Measurements from ENCODE around the gene PDZRN4.

Gene PDZRN4

DNA sequence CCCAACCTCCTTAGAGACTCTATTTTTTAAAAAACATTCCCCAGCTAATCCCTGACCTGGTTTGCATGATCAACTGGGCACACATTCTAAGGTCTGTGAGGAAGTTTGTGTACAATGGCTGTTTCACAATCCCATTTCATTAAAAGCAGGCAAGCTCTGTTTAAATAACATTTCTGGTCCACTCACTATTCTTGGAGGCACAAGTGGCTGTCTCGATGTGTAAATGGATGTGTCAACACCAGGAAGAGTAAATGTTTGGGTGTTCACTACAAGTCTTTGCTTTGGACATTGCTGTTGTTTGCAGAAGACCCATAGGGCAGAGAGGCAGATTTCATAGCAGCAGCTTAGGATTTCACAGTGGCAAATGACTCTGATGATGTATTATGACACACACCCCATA, 98.3 kb downstream of the PDZRN4 start:
- no peaks in the 10 kb centered on the region for H3K36me3 ChIP-seq (ENCODE audit: insufficient read depth, insufficient read length, low read length)
- H3K4me3 ChIP-seq (ENCODE audit: insufficient read length, low read depth), result no peak overlapping the region
- H3K9me3 ChIP-seq (ENCODE audit: insufficient read depth, low read length), result no peaks in the 10 kb centered on the region
- no peaks in the 10 kb centered on the region for H3K4me1 ChIP-seq (ENCODE audit: insufficient read depth, insufficient read length)
- H3K27me3 ChIP-seq (ENCODE audit: insufficient read depth, insufficient read length), result no peaks in the 10 kb centered on the region
- no peak for TF ChIP-seq ZNF274 (IDR thresholded peaks at IDR 0.05; ENCODE audit: low read depth, low read length)
- no peak for TF ChIP-seq YY1 (IDR thresholded peaks at IDR 0.05; ENCODE audit: insufficient read depth, insufficient read length)
- TF ChIP-seq SUZ12 (IDR thresholded peaks at IDR 0.05; ENCODE audit: extremely low read depth, insufficient read depth, insufficient read length), result no peak
- no peak for DNase-seq (ENCODE audit: low read depth, low spot score)
- H3K9ac ChIP-seq (ENCODE audit: insufficient read length, low read depth), result no peak overlapping the region

DNA sequence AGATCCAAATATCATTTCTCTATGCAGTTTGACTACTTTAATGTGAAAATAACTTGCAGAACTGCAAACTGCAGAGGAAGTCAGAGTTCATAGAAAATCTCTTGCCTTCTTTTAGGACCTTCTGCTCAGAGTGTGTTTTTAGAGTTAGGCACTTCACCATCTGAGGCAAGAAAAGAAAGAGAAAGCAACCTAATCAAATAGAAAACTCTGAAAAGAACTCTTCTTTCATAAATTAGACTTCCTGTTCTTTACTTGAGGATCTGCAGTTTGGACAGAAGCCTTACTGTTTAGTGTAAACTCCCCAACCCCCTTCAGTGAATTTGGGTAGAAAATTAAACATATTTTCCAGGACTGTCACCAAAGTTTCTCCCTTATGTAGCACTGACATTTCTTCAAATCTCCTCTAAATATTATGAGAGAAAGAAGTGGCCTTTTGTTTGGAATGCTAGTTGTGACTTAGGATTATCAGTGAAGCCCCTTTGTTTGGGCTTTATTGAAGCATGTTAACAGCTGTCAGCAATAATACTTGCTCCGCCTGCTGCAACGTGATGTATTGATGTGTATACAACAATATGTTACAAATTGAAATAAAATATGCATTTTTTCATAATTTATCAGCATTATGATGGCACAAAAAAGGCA, 99.5 kb downstream of the PDZRN4 start:
- Histone ChIP-seq H3K4me1 (ENCODE audit: insufficient read depth, insufficient read length) (no peaks in the 10 kb centered on the region), H3K9me3 (ENCODE audit: insufficient read depth, low read length) (no peaks in the 10 kb centered on the region), H3K36me3 (ENCODE audit: insufficient read depth, insufficient read length, low read length) (no peaks in the 10 kb centered on the region), H3K4me3 (ENCODE audit: insufficient read length, low read depth) (no peak overlapping the region), H3K9ac (ENCODE audit: insufficient read length, low read depth) (no peak overlapping the region), H3K27me3 (ENCODE audit: insufficient read depth, insufficient read length) (no peaks in the 10 kb centered on the region)
- TF ChIP-seq SUZ12 (IDR thresholded peaks at IDR 0.05; ENCODE audit: extremely low read depth, insufficient read depth, insufficient read length), result no peak
- no peak for TF ChIP-seq YY1 (IDR thresholded peaks at IDR 0.05; ENCODE audit: insufficient read depth, insufficient read length)
- no peak for TF ChIP-seq ZNF274 (IDR thresholded peaks at IDR 0.05; ENCODE audit: low read depth, low read length)
- DNase-seq (ENCODE audit: low read depth, low spot score), result no peak

DNA sequence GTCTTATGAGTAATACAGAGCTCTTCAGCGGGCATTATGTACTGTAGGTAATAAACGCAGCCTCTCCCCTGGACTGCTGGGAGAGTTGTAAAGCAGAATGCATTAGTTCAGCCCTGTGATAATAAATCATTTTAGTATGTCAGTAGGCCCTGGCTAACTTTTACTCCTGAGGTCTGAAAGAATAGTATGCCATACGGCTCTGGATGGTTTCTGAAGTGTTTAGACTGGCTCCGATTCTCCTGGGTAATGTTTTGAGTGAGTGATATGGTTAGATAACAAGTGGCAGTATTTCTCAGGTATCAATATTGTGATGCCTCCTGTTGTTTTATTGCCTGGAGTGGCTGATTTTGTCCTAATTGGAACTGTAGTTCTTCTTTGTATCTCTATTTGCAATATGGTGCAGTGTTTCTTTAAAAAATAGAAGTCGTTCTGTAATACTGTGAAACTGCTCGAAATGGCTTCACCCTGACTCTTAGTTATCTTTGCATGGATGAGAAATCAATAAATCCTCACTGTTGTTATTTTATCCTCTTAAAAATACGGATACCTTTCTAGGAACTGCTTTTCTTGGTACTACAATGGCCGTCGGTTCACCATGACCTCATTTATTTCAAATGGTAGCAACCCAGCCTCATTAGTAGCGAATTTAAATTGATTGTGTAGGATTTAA, 100.2 kb downstream of the PDZRN4 start:
- Histone ChIP-seq H3K9ac (ENCODE audit: insufficient read length, low read depth) (no peak overlapping the region), H3K9me3 (ENCODE audit: insufficient read depth, low read length) (no peaks in the 10 kb centered on the region), H3K36me3 (ENCODE audit: insufficient read depth, insufficient read length, low read length) (no peaks in the 10 kb centered on the region), H3K27me3 (ENCODE audit: insufficient read depth, insufficient read length) (no peaks in the 10 kb centered on the region), H3K4me3 (ENCODE audit: insufficient read length, low read depth) (no peak overlapping the region), H3K4me1 (ENCODE audit: insufficient read depth, insufficient read length) (no peaks in the 10 kb centered on the region)
- no peak for DNase-seq (ENCODE audit: low read depth, low spot score)
- TF ChIP-seq ZNF274 (IDR thresholded peaks at IDR 0.05; ENCODE audit: low read depth, low read length) (no peak), SUZ12 (IDR thresholded peaks at IDR 0.05; ENCODE audit: extremely low read depth, insufficient read depth, insufficient read length) (no peak), YY1 (IDR thresholded peaks at IDR 0.05; ENCODE audit: insufficient read depth, insufficient read length) (no peak)

DNA sequence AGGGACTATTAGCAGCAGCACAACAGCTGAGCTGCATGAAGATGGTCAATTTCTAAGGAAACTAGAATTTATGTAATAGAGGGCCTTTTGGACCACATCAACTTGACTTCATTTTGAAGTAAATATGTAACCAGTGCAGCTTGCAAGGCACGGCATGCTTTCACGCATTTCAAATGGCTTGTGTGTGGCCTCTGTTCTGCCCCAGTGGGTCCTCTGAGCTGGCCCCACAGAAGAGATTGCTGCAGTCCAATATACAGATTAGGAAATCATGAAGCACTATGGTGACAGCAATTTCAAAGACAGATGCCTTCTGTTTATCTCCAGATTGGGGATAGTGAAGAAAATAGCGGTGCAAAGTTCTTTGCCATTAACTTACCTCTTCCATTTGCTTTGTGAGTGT, 101.4 kb downstream of the PDZRN4 start:
- Histone ChIP-seq H3K27me3 (ENCODE audit: insufficient read depth, insufficient read length) (no peaks in the 10 kb centered on the region), H3K4me1 (ENCODE audit: insufficient read depth, insufficient read length) (no peaks in the 10 kb centered on the region), H3K9ac (ENCODE audit: insufficient read length, low read depth) (no peak overlapping the region), H3K9me3 (ENCODE audit: insufficient read depth, low read length) (no peaks in the 10 kb centered on the region), H3K36me3 (ENCODE audit: insufficient read depth, insufficient read length, low read length) (no peaks in the 10 kb centered on the region), H3K4me3 (ENCODE audit: insufficient read length, low read depth) (no peak overlapping the region)
- TF ChIP-seq ZNF274 (IDR thresholded peaks at IDR 0.05; ENCODE audit: low read depth, low read length), result no peak
- no peak for TF ChIP-seq YY1 (IDR thresholded peaks at IDR 0.05; ENCODE audit: insufficient read depth, insufficient read length)
- DNase-seq (ENCODE audit: low read depth, low spot score), result no peak

DNA sequence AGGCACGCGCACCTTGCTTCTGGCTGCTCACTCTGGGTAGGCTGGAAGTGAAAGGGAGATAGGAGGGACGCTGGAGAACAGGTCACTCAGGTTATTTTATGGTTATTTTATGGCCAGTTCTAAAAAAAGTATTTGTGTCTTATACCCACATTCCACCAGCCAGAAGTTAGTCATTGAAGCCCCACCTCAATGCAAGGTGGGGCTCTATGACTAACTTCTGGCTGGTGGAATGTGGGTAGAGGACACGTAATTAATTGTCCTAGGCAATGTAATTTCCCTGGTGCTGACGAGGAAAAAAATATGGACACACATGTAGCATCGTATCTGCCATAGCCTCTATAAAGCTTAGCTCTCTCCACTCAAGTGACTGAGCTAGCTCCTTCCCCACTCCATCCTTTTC, 104.9 kb downstream of the PDZRN4 start:
- no peak overlapping the region for H3K9ac ChIP-seq (ENCODE audit: insufficient read length, low read depth)
- H3K9me3 ChIP-seq (ENCODE audit: insufficient read depth, low read length), result no peaks in the 10 kb centered on the region
- H3K36me3 ChIP-seq (ENCODE audit: insufficient read depth, insufficient read length, low read length), result no peaks in the 10 kb centered on the region
- no peaks in the 10 kb centered on the region for H3K4me1 ChIP-seq (ENCODE audit: insufficient read depth, insufficient read length)
- no peak for TF ChIP-seq YY1 (IDR thresholded peaks at IDR 0.05; ENCODE audit: insufficient read depth, insufficient read length)
- no peak for TF ChIP-seq SUZ12 (IDR thresholded peaks at IDR 0.05; ENCODE audit: extremely low read depth, insufficient read depth, insufficient read length)
- TF ChIP-seq ZNF274 (IDR thresholded peaks at IDR 0.05; ENCODE audit: low read depth, low read length), result no peak
- DNase-seq (ENCODE audit: low read depth, low spot score), result no peak
- no peaks in the 10 kb centered on the region for H3K27me3 ChIP-seq (ENCODE audit: insufficient read depth, insufficient read length)
- H3K4me3 ChIP-seq (ENCODE audit: insufficient read length, low read depth), result no peak overlapping the region

DNA sequence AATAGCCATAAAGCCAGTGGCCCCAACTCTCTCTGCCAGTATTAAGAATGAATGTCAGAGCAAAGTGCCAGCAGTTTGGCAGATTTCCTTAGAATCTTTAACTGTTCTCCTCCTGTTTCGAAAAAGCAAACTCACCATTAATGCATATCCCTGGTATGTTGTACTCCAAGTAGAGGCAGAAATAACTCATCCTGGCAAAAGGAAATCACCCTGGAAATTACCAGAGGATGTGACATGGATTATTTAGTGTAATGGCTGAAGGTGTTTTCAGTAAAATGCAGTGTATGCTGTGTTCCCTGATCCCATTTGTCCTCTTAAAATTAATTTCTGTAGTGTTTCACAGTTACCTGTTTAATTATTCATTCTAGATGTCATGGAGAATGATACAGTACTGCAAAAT, 105.3 kb downstream of the PDZRN4 start:
- no peaks in the 10 kb centered on the region for H3K4me1 ChIP-seq (ENCODE audit: insufficient read depth, insufficient read length)
- no peak for TF ChIP-seq ZNF274 (IDR thresholded peaks at IDR 0.05; ENCODE audit: low read depth, low read length)
- no peak for TF ChIP-seq YY1 (IDR thresholded peaks at IDR 0.05; ENCODE audit: insufficient read depth, insufficient read length)
- TF ChIP-seq SUZ12 (IDR thresholded peaks at IDR 0.05; ENCODE audit: extremely low read depth, insufficient read depth, insufficient read length), result no peak
- no peaks in the 10 kb centered on the region for H3K36me3 ChIP-seq (ENCODE audit: insufficient read depth, insufficient read length, low read length)
- H3K9me3 ChIP-seq (ENCODE audit: insufficient read depth, low read length), result no peaks in the 10 kb centered on the region
- H3K4me3 ChIP-seq (ENCODE audit: insufficient read length, low read depth), result no peak overlapping the region
- H3K9ac ChIP-seq (ENCODE audit: insufficient read length, low read depth), result no peak overlapping the region
- DNase-seq (ENCODE audit: low read depth, low spot score), result no peak
- H3K27me3 ChIP-seq (ENCODE audit: insufficient read depth, insufficient read length), result no peaks in the 10 kb centered on the region

DNA sequence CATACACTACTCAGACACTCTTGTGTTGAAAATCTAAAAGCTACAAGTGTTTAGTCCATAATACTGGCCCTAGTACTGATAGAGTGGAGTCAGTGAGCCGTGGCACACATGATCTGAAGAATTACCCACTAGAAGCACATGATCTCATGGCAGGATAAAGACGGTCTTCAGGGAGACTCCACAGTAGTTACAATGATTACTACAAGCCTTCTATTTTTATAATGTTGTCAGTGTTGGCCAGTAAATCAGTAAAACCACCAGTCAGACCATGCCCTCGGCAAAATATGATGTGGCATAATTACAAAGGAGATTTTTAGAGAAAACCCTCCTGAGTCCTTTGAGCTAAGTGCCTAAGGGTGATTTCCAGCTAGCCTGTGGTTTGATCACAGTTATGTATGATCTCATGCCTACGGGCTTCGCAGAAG, 114.9 kb downstream of the PDZRN4 start:
- H3K9ac ChIP-seq (ENCODE audit: insufficient read length, low read depth), result no peak overlapping the region
- no peak overlapping the region for H3K4me3 ChIP-seq (ENCODE audit: insufficient read length, low read depth)
- DNase-seq (ENCODE audit: low read depth, low spot score), result no peak
- TF ChIP-seq YY1 (IDR thresholded peaks at IDR 0.05; ENCODE audit: insufficient read depth, insufficient read length) (no peak), SUZ12 (IDR thresholded peaks at IDR 0.05; ENCODE audit: extremely low read depth, insufficient read depth, insufficient read length) (no peak), ZNF274 (IDR thresholded peaks at IDR 0.05; ENCODE audit: low read depth, low read length) (no peak)
- H3K9me3 ChIP-seq (ENCODE audit: insufficient read depth, low read length), result no peaks in the 10 kb centered on the region
- H3K27me3 ChIP-seq (ENCODE audit: insufficient read depth, insufficient read length), result no peaks in the 10 kb centered on the region
- no peaks in the 10 kb centered on the region for H3K36me3 ChIP-seq (ENCODE audit: insufficient read depth, insufficient read length, low read length)
- H3K4me1 ChIP-seq (ENCODE audit: insufficient read depth, insufficient read length), result no peaks in the 10 kb centered on the region
